ENCODE results near the gene PRDM8. TPM values are rescaled to one million over a fixed set of nuclear protein-coding genes. Genes with fewer than 3 reads are reported as not detected.

PRDM8 gene
- total and polyA plus RNA-seq, 4 donors = 0.46 to 5.0 (median 2.1) TPM

DNA sequence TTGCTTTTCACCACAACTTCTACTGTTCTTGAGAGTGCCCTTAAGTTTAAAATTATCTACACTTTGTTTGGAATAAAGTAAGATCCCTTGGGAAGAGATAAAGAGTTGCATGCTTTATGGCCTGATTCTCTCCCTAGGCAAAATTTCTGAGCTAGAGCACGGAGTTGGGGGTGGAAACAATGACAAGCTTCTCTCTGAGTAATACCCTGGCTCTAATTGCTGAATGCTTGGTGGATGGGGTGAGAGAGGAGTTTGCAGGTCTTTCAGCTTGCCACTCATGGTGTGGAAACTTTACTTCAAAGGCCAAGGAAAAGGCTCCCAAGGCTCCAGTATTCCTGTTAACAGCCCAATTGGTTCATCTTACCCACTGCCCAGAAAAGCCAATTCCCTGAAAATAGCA, 26.1 kb upstream of the PRDM8 start:
- TF ChIP-seq, protein P1, sequence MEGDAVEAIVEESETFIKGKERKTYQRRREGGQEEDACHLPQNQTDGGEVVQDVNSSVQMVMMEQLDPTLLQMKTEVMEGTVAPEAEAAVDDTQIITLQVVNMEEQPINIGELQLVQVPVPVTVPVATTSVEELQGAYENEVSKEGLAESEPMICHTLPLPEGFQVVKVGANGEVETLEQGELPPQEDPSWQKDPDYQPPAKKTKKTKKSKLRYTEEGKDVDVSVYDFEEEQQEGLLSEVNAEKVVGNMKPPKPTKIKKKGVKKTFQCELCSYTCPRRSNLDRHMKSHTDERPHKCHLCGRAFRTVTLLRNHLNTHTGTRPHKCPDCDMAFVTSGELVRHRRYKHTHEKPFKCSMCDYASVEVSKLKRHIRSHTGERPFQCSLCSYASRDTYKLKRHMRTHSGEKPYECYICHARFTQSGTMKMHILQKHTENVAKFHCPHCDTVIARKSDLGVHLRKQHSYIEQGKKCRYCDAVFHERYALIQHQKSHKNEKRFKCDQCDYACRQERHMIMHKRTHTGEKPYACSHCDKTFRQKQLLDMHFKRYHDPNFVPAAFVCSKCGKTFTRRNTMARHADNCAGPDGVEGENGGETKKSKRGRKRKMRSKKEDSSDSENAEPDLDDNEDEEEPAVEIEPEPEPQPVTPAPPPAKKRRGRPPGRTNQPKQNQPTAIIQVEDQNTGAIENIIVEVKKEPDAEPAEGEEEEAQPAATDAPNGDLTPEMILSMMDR (IDR thresholded peaks at IDR 0.05; ENCODE audit: control extremely low read depth, extremely low read depth) = no peak
- Histone ChIP-seq H3K9me3 (ENCODE audit: control insufficient read depth in 4 of 4, insufficient read depth in 3 of 4, low read length in 3 of 4) (no peaks in the 10 kb centered on the region), H3K4me3 (no peak overlapping the region), H3K4me1 (ENCODE audit: control insufficient read depth in 5 of 5, insufficient read depth in 5 of 5, low read length in 5 of 5) (no peaks in the 10 kb centered on the region), H3K27me3 (ENCODE audit: control insufficient read depth in 3 of 3, insufficient read depth in 3 of 3, low read length in 2 of 3) (peaks cover 0 to 3% (median 2%) of the 10 kb centered on the region in 3 donors), H3K27ac (ENCODE audit: low read depth in 1 of 2, low read length in 1 of 2) (no peak overlapping the region), H3K36me3 (ENCODE audit: control insufficient read depth in 4 of 4, insufficient read depth in 4 of 4, low read length in 4 of 4) (no peaks in the 10 kb centered on the region), H3K9ac (ENCODE audit: insufficient read depth in 1 of 2, low read length in 2 of 2) (no peak overlapping the region)
- no peak for DNase-seq
- 82 to 97% methylated on average over 1 of the region's 1 CpG for WGBS, 2 donors
- ATAC-seq (ENCODE audit: insufficient read depth, low FRiP score) = no peak

DNA sequence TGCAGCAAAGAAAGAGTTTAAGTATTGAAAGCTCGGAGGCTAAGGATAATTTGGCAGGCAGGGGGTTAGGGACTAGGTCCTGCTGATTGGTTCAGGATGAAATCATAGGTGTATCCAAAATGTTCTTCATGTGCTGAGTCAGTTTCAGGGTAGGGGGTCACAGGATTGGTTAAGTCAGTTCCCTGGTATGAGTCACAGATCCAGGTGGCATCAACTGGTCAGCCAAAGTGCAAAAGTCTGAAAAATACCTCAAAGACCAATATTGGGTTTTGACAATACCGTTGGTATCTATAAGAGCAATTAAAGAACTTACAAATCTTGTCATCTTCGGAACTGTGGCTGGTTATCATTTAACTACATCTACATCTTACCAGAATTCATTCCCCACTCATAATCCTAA, 25.6 kb upstream of the PRDM8 start:
- no peak for ATAC-seq (ENCODE audit: insufficient read depth, low FRiP score)
- no peaks in the 10 kb centered on the region for H3K36me3 ChIP-seq (ENCODE audit: control insufficient read depth in 4 of 4, insufficient read depth in 4 of 4, low read length in 4 of 4)
- H3K9me3 ChIP-seq (ENCODE audit: control insufficient read depth in 4 of 4, insufficient read depth in 3 of 4, low read length in 3 of 4) = no peaks in the 10 kb centered on the region
- H3K4me1 ChIP-seq (ENCODE audit: control insufficient read depth in 5 of 5, insufficient read depth in 5 of 5, low read length in 5 of 5) = no peaks in the 10 kb centered on the region
- WGBS, 2 donors = 76 to 88% methylated on average over 3 of the region's 3 CpGs
- no peak for DNase-seq
- no peak overlapping the region for H3K4me3 ChIP-seq
- TF ChIP-seq, protein P1 (IDR thresholded peaks at IDR 0.05; ENCODE audit: control extremely low read depth, extremely low read depth) = no peak
- H3K27ac ChIP-seq (ENCODE audit: low read depth in 1 of 2, low read length in 1 of 2) = no peak overlapping the region
- peaks cover 0 to 3% (median 2%) of the 10 kb centered on the region in 3 donors for H3K27me3 ChIP-seq (ENCODE audit: control insufficient read depth in 3 of 3, insufficient read depth in 3 of 3, low read length in 2 of 3)
- no peak overlapping the region for H3K9ac ChIP-seq (ENCODE audit: insufficient read depth in 1 of 2, low read length in 2 of 2)

DNA sequence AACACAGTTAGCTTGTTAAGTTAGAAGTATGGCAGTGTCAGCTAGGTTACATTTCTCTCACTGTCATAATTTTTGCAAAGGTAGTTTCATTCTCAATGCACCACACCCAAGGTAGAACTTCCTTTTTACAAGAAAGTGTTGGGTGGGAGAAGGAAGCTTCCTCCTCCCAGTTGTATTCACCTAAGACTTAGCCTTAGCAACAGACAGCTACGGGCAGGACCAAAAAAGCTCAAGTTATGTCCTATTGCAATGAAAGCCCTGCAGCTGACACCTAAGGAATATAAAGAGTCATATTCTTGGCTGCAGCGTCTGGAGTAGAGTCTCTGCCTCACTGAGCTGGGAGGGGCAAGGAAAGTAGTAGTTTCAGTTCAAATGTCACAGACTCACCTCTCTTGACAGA, 25.1 kb upstream of the PRDM8 start:
- Histone ChIP-seq H3K36me3 (ENCODE audit: control insufficient read depth in 4 of 4, insufficient read depth in 4 of 4, low read length in 4 of 4) (no peaks in the 10 kb centered on the region), H3K9ac (ENCODE audit: insufficient read depth in 1 of 2, low read length in 2 of 2) (no peak overlapping the region), H3K4me3 (no peak overlapping the region), H3K9me3 (ENCODE audit: control insufficient read depth in 4 of 4, insufficient read depth in 3 of 4, low read length in 3 of 4) (no peaks in the 10 kb centered on the region), H3K27ac (ENCODE audit: low read depth in 1 of 2, low read length in 1 of 2) (no peak overlapping the region), H3K27me3 (ENCODE audit: control insufficient read depth in 3 of 3, insufficient read depth in 3 of 3, low read length in 2 of 3) (peaks cover 0 to 3% (median 2%) of the 10 kb centered on the region in 3 donors), H3K4me1 (ENCODE audit: control insufficient read depth in 5 of 5, insufficient read depth in 5 of 5, low read length in 5 of 5) (no peaks in the 10 kb centered on the region)
- TF ChIP-seq, protein P1 (IDR thresholded peaks at IDR 0.05; ENCODE audit: control extremely low read depth, extremely low read depth) = no peak
- WGBS, 2 donors = 66 to 82% methylated on average over 2 of the region's 2 CpGs
- ATAC-seq (ENCODE audit: insufficient read depth, low FRiP score) (no peak), DNase-seq (no peak)

DNA sequence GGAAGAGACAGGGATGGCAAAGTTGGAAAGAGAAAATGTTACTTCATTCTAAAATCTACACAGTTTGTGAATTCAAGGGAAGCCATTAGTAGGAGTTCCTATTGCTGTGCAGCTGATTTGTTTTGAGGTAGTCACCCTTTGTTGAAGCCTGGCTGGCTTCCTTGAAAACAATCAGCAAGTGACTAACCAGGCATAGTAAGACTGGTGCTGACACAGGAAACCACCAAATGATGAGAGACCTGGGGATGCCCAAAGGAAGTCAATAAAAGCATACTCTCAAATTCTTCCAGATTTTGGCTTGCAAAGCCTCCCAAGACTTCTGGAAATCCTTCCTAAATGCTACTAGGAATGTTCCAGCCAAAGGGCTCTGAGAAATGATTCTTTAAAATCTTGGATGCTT, 23.9 kb upstream of the PRDM8 start:
- Histone ChIP-seq H3K36me3 (ENCODE audit: control insufficient read depth in 4 of 4, insufficient read depth in 4 of 4, low read length in 4 of 4) (no peaks in the 10 kb centered on the region), H3K4me3 (no peak overlapping the region), H3K4me1 (ENCODE audit: control insufficient read depth in 5 of 5, insufficient read depth in 5 of 5, low read length in 5 of 5) (no peaks in the 10 kb centered on the region), H3K9me3 (ENCODE audit: control insufficient read depth in 4 of 4, insufficient read depth in 3 of 4, low read length in 3 of 4) (peaks cover 0 to under 1% (median 0%) of the 10 kb centered on the region in 4 donors), H3K9ac (ENCODE audit: insufficient read depth in 1 of 2, low read length in 2 of 2) (no peak overlapping the region), H3K27me3 (ENCODE audit: control insufficient read depth in 3 of 3, insufficient read depth in 3 of 3, low read length in 2 of 3) (peaks cover 0 to 2% (median 0%) of the 10 kb centered on the region in 3 donors), H3K27ac (ENCODE audit: low read depth in 1 of 2, low read length in 1 of 2) (no peak overlapping the region)
- no peak for ATAC-seq (ENCODE audit: insufficient read depth, low FRiP score)
- no peak for DNase-seq
- TF ChIP-seq, protein P1 (IDR thresholded peaks at IDR 0.05; ENCODE audit: control extremely low read depth, extremely low read depth) = no peak
